IPS-18c (cell line): ENCODE data around the gene ASMTL.
"Not testable (repeated sequence)": the region's sequence is repeated elsewhere in the genome, so short reads cannot be mapped to it uniquely, and the experiment has no call there.

ENCODE experiments used
- H3K4me3 ChIP-seq: 2 replicates; pipeline ENCODE4 v1.7.0; 2013; ENCODE audit warnings: low read depth, mild to moderate bottlenecking, low read length, moderate library complexity; ENCODE audit not compliant: insufficient read depth
- H3K9me3 ChIP-seq: one replicate; pipeline ENCODE4 v1.6.1; 2013; ENCODE audit warnings: mild to moderate bottlenecking, low read length, moderate library complexity; ENCODE audit not compliant: control insufficient read depth, insufficient read depth

ASMTL gene

DNA sequence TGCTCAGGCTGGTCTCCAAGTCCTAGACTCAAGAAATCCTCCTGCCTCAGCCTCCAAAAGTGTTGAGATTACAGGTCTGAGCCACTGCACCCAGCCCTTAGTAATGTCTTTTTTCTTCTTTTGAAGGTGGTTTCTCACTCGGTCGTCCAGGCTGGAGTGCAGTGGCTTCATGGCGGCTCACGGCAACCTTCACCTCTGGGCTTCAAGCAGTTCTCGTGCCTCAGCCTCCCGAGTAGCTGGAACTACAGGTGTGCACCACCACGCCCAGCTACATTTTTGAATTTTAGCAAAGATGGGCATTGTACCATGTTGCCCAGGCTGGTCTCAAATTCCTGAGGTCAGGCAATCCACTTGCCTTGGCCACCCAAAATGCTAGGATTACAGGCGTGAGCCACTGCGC, 32.3 kb upstream of the ASMTL start:
- Histone ChIP-seq H3K4me3 (no peak overlapping the region), H3K9me3 (no peaks in the 10 kb centered on the region)

DNA sequence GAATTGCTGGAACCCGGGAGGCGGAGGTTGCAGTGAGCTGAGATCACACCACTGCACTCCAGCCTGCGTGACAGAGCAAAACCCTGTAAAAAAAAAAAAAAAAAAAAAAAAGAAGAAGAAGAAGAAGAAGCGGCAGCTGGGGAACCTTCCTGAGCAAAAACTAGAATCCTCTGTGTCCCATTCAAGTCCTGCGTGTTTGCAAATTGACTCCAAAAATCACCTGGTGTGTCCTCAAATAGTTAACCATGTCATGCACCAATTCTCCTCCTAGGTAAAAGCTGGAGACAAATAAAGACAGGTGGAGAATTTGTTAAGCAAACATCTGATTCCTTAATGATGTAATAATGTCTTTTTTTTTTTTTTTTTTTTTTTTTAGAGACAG, 31.9 kb upstream of the ASMTL start:
- H3K9me3 ChIP-seq, result no peaks in the 10 kb centered on the region
- H3K4me3 ChIP-seq, result no peak overlapping the region

DNA sequence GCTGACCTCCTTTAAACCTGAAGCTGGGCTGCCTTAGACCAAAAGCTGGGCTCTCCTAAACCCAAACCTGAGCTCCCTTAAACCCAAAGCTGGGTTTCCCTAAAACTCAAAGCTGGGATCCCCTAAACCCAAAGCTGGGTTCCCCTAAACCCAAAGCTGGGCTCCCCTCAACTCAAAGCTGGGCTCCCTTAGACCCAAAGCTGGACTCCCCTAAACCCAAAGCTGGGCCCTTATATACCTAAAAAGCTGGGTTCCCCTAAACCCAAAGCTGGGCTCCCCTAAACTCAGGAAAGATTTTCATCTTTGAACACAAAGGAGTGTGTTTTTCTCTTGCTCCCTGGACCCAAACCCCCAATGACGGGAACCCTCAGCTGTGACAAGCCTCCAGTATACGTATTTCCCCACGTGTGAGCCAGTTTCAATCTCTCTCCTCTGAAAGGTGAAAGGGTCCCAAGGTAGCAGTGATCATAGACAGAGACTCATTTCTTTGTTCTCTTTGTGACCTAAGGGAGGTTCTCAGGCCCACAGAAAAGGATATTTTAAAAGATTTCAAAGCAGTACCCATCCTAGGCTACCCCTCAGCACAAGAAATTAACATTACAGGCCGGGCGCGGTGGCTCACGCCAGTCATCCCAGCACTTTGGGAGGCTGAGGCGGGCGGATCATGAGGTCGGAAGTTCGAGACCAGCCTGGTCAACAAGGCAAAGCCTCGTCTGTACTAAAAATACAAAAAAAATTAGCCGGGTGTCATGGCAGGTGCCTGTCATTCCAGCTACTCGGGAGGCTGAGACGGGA, 31.3 kb upstream of the ASMTL start:
- Histone ChIP-seq H3K9me3 (no peaks in the 10 kb centered on the region), H3K4me3 (no peak overlapping the region)

DNA sequence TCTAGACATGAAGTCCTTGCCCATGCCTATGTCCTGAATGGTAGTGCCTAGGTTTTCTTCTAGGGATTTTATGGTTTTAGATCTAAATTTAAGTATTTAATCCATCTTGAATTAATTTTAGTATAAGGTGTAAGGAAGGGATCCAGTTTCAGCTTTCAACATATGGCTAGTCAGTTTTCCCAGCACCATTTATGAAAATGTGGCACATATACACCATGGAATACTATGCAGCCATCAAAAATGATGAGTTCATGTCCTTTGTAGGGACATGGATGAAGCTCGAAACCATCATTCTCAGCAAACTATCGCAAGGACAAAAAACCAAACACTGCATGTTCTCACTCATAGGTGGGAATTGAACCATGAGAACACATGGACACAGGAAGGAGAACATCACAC, 29.8 kb upstream of the ASMTL start:
- H3K4me3 ChIP-seq, H3K9me3 ChIP-seq: not testable (repeated sequence)

DNA sequence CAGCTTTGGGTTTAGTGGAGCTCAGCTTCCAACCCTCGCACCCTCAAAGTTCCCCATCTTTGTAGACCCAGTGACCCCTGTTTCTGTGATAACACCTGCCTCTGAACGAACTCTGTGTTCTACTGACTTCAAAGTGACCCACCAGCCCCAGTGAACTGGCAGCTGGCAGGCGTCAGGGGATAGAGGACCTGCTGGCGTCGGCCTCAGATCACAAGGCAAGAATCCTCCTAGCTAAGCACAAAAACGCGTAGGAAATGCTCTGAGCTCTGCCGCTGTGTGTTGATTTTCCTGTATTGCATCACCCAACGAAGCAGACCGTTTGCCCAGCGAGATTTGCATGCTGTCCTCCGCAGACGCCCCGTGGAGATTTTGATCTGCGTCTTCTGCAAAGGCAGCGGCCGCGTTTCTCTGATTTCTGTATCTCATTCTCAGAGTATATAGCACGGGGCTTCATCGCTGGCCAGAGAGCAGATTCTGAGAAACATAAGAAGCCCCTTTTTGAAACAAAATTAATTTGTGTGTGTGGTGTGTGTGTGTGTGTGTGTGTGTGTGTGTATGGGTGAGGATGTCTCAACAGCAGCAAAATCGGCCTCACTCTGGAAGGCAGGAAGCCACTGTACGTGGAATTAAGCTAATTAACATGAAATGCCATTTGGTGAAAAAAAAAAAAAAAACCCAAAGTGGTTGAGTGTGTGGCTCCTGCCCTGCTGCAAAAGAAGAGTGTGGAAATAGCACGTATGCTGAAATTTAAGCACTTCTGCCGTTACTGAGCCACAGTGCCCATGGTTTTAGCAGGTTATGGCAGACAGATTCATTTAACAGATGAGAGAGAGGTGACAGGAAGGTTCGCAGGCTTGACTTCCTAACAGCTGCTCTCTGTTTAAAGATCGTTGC, 29.2 kb upstream of the ASMTL start:
- H3K4me3 ChIP-seq, result peak overlapping the region; percentile 36

DNA sequence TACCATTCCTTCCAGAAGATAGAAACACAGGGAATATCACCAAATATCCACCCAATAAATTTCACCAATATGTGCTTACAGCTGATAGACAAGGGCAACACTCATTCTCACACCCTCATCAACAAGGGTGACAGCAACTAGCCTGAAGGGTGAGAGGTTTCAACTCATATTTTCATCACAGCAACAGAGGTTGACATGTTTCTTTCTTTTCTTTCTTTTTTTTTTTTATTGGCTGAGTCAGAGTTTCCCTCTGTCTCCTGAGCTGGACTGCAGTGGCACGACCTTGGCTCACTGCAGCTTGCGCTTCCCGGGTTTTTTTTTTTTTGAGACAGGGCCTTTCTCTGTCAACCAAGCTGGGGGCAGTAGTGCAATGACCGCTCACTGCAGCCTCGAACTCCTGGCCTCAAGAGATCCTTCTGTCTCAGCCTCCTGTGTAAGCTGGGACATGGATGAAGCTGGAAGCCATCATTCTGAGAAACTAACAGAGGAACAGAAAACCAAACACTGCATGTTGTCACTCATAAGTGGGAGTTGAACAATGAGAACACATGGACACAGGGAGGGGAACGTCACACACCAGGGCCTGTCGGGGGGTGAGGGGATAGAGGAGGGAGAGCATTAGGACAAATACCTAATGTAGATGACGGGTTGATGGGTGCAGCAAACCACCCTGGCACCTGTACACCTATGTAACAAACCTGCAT, 27.5 kb upstream of the ASMTL start:
- Histone ChIP-seq H3K4me3 (no peak overlapping the region), H3K9me3 (no peaks in the 10 kb centered on the region)

More for the DNA sequence above, 29.2 kb upstream of the ASMTL start:
- H3K9me3 ChIP-seq, result no peaks in the 10 kb centered on the region

DNA sequence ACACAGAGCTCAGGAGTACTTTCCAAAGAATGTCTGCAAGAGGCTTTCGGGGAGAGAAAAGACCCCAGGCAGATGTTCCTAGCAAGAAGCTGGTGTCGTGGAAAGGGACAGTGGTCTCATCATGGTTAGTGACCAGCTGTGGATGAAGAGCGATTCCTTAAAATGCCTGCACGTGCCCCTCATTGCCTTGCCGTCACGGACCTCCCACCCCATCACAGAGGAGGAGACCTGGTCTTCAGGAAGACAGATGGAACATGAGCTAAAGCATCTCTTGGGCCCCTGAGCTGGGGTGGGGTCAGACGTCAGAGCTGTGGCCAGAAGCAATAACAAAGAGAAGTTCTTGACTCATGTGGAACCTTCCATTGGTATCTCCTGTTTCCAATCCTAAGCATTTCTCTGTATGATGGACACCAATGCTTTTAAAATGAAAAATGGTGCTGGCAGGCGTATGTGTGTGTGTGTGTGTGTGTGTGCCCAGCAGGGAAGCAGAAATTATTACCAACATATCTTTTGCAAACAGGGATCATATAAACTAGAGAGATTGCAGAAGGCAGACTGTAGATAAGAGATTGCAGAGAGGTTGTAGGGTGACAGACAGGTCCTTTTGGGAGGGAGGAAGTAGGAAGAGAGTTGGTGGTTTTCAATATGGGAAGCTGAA, 25.2 kb upstream of the ASMTL start:
- H3K9me3 ChIP-seq, result no peaks in the 10 kb centered on the region
- no peak overlapping the region for H3K4me3 ChIP-seq

DNA sequence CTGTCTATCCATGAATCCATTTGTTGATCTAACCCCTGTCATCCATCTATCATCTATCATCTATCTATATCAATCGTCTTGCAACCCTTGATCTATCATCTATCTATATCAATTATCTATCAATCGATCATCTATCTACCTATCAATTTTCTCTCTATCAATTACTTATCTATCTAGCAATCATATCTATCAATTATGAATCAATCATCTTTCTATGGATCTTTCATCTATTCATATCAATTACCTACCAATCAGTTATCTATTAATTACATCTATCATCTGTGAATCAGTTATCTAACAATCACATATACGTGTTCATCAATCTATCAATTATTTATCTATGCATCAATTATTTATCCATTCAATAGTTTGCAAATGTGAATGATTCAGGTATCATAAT, 24.5 kb upstream of the ASMTL start:
- H3K9me3 ChIP-seq, result no peaks in the 10 kb centered on the region
- H3K4me3 ChIP-seq, result no peak overlapping the region

DNA sequence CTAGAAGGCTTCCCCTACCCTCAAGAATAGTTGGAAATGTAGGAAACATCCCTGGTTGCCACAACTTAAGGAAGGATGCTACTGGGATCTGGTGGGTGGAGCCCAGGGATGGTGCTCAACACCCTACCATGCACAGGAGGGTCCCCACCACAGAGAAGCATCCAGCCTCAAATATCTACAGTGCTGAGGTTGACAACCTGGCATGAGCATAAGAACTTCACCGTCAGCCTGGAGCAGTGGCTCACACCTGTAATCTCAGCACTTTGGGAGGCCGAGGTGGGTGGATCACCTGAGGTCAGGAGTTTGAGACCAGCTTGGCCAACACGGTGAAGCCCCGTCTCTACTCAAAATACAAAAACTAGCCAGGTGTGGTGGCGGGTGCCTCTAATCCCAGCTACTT, 24.0 kb upstream of the ASMTL start:
- Histone ChIP-seq H3K4me3 (no peak overlapping the region), H3K9me3 (no peaks in the 10 kb centered on the region)

DNA sequence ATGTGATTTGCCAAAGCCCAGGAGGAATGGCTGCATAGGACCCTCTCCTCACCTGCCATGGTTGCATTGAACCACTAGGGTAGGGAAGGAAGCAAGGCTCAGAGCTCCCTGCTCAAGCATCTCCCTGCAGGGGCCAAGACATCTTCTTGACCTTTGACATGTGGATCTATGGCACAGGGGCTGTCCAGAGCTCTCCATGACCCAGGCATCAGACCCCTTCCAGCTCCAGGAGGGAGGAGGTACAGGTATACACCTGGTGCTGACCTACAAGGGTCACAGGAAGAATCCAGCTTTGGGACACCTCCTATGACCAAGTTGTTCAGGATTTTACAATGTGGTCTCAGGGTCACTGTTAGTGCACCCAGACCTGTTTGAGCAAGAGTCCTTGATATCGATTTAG, 23.2 kb upstream of the ASMTL start:
- Histone ChIP-seq H3K9me3 (no peaks in the 10 kb centered on the region), H3K4me3 (no peak overlapping the region)

DNA sequence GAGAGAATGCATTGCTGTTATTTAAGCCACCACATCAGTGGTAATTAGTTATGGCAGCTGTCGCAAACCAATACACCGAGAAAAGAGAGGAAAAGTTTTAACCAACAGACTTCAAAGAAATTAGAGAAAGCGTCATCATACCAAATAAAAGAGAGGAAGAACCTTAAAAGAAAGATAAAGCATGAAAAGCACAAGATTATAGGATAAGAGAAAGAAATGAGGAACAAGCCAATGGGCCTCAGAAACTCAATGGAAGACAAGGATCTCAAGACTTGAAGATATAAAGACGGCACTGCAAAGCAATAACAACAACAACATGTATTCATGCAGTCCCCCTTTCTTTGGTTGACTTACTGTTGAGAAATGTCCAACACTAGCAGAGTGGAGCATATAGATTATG, 22.8 kb upstream of the ASMTL start:
- H3K9me3 ChIP-seq, result no peaks in the 10 kb centered on the region
- H3K4me3 ChIP-seq, result no peak overlapping the region

DNA sequence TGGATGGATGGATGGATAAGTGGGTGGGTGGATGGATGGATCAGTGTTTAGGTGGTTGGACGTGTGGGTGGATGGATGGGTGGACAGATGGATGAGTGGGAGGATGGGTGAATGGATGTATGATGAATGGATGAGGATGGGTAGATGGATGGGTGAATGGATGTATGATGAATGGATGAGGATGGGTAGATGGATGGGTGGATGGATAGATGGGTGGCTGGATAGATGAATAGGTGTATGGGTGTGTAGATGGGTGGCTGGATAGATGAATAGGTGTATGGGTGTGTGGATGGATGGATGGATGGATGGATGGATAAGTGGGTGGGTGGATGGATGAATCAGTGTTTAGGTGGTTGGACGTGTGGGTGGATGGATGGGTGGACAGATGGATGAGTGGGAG, 21.9 kb upstream of the ASMTL start:
- H3K9me3 ChIP-seq, H3K4me3 ChIP-seq: not testable (repeated sequence)

DNA sequence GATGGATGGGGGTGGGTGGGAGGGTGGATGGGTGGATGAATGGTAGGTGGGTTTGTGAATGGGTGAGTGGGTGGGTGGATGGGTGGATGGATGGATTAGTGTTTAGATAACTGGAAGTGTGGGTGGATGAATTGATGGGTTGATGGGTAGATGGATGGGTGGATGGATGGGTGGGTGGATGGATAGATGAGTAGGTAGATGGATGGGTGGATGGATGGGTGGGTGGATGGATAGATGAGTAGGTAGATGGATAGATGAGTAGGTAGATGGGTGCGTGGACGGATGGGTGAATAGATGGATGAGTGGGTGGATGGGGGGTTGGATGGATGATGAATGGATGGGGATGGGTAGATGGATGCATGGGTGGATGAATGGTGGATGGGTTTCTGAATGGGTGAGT, 20.3 kb upstream of the ASMTL start:
- no peaks in the 10 kb centered on the region for H3K9me3 ChIP-seq

DNA sequence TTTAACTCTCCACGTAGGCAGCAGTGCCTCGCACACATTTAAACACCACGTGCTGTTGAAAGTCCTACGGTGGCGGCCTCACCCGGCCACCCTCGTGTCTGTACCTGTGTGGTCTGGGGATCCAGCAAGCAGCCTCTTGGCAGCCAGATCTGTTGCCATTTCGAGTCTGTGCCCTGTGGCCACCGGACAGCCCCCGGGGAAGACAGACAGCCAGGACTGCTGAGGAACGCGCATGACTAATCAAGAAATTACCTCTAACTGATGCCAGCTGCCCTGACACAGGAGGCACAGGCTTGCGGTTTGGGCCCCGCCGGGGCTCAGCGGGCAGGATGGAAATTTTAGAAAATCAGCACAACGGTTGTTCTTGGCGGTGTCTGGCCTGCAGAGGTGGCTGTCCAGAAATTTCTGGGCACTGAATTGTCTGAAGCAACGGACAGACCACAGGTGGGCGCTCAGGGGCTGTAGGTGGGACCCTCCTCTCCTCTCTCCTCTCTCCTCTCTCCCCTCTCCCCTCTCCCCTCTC, 15.6 kb upstream of the ASMTL start:
- H3K9me3 ChIP-seq, result no peaks in the 10 kb centered on the region
- no peak overlapping the region for H3K4me3 ChIP-seq

More for the DNA sequence above, 20.3 kb upstream of the ASMTL start:
- H3K4me3 ChIP-seq, result no peak overlapping the region

DNA sequence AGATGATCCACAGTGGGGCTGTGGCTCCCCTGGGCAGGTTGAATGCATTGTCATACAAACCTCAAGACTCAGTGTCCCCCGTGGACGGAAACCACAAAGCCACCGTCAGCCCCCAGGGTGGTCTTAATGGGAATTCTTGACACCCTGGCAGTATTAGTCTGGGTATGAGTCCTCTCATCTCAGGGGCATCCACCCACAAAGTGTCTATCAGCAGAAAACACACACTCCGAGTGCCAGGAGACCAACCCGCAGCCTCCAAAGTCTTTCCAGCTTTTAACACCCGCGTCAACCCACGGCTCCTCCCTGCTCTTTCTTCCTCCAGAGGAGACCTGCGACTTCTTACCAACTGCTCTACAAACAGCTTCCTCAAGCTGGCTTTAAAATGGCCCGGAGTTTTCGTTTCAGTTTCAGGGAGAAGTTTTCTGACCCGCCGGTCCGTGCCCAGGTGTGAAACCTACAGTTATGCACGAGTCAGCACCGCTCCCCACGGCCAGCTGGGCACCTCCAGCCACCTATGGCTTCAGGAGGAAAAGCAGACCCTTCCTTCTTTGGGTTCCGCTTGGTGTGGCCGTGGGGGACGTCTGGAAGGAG, 14.4 kb upstream of the ASMTL start:
- H3K4me3 ChIP-seq, result no peak overlapping the region

DNA sequence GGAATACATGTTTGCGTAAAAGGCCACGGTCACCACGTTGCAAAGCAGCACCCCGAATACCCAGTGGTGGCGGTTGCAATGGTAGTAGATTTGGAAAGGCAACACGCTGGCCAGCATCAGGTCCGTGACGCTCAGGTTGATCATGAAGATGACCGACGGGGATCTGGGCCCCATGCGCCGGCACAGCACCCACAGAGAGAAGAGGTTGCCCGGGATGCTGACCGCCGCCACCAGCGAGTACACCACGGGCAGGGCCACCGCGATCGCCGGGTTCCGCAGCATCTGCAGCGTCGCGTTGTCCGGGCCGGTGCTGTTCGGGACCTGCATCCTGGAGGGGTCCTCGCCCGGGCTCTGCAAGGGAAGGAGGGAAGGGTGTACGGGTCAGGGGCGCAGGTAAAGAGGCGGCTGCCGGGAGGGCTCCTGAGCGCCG, 13.5 kb upstream of the ASMTL start:
- no peak overlapping the region for H3K4me3 ChIP-seq

More for the DNA sequence above, 14.4 kb upstream of the ASMTL start:
- H3K9me3 ChIP-seq, result no peaks in the 10 kb centered on the region

More for the DNA sequence above, 13.5 kb upstream of the ASMTL start:
- H3K9me3 ChIP-seq, result no peaks in the 10 kb centered on the region
